ENCODE results near the gene INAFM1.
"Not testable (repeated sequence)": the region's sequence is repeated elsewhere in the genome, so short reads cannot be mapped to it uniquely, and the experiment has no call there.

The INAFM1 gene

DNA sequence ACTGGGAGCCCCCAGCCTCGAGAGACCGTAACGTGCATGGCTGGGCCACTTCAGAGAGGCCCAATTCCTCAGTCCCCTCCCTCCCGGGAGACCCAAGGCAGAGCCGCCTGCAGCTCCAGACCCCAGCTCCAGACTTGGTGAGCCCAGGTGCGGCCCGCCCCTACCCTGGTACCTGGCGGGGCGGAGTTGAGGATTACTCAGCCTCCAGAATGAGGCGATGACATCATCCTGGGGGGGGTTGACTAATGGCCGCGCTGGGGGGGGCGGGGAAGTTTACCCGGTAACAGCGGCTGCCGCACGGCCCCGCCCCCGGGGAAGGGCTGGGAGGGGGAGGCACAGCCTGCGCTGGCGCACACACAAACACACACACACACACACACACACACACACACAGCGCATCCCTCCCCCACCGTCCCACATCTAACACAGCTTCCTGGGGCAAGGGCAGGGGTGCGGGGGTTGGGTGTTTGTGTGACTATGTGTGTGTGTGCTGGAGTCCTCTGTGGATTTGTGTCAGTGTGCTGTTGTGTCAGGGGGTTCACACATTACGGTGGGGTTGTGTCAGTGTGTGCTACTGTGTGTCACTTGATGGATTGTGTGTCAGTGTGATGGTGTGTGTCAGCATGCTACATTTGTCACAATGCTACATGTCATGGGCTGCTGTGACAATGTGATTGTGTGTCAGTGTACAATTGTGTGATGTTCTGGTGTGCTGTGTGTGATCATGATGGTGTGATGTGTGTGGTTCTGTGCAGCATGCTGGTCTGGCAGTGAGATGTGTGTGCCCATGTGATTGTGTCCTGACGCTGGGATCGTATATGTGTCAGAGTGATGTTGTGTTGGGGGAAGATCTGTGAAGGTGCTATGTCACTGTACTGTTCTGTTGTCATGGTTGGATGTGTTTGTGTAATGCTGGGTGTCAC lies 33.4 kb upstream of the INAFM1 start:
- DNase-seq = peak in 1 of 2 donors; percentile 18

DNA sequence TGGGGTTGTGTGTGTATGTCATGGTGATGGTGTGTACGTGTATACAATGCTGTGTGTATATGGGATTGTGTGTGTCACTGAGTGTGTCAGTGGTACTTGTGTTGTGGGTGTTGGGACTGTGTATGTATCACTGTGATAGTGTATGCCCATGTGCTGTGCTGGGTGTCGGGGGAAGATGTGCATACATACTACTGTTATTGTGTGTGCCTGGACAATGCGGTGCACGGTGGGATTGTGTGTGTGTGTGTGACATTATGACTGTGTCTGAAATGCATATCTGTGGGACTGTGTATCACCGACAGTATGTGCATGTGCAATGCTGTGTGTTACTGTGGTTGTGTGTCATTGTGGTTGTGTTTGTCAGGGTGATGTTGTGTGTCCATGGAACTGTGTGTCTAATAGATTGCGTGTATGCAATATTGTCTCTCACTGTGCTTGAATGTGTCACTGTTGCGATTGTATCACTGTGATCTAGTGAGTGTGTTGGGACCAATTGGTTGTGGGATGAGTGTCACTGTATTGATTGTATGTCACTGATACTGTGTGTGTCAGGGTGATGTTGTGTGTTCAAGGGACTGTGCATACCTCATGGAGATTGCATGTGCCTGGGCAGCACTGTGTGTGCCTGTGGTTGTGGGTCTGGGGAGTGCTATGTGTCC lies 32.6 kb upstream of the INAFM1 start:
- DNase-seq = no peak

DNA sequence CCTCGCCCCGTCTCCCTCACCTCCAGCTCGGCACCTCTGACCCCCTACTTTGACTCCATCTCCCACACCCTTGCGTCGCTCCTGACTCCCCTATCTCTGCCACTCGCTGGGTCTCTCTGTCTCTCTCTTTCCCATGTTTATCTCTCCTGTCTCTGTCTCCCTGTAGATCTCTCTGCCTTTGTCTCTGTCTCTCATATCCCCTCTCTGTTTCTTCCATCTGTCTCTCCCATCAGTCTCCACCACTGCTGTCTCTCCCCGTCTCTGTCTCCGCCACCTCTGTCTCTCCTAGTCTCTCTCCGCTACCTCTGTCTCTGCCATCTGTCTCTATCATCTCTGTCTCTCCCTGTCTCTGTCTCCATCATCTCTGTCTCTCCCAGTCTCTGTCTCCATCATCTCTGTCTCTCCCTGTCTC lies 31.3 kb upstream of the INAFM1 start:
- DNase-seq = no peak

DNA sequence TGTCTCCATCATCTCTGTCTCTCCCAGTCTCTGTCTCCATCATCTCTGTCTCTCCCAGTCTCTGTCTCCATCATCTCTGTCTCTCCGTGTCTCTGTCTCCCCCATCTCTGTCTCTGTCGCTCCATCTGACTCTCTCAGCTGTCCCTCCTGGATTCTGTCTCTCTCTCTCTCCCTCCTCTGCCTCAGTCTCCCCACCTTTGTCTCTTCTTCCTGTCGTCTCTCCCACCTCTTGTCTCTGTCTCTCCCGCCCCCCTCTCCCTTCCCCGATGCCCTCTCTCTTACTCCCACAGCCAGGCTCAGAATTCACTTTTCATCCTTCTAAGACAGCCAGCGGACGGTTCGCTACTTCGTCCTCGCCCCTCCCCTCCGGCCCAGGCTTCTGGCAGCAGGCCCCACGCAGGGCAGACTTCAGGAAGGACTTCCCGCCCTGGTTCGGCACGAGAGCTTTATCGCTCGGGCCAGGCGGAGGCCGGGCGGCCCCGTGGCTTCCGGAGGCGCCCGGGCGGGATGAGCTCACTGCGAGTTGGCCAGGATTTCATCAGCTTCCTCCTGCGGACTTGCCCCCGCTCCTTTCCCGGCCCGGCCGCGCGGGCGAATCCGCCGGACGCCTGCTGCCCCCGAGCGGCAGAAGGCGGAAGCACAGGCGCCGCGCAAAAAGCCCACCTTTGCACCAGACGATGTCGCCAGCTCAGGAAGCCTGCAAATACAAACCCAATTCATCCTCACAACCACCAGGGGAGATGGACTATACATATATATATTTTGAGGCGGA lies 30.7 kb upstream of the INAFM1 start:
- peak; percentile 69 to 78 for DNase-seq

DNA sequence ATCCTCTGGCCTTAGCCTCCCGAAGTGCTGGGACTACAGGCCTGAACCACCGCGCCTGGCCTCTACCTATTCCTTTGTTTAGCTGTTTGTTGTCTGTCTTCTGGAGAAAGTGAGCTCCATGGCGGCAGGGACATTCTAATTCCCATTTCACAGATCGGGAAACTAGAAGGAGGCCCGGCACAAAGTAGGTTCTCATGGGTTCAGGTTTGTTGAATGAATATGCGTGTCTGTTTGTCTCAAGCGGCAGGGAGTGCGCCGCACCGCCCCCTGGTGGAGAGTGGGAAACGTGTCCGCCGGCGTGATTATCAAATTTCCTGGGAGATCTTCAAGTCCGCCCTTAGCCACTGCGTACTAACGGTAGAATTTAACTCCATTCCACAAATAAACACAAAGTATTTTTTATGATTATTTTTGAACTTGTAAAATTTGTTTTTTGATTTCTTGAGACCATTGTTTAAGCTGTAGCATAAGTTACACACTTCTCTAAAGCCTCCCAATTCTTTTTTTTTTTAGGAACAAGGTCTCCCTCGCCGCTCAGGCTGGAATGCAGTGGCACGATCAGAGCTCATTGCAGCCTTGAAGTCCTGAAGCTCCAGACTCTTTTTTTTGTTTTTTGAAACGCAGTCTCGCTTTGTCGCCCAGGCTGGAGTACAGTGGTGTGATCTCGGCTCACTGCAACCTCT lies 27.2 kb upstream of the INAFM1 start:
- DNase-seq = peak; percentile 20 to 48

DNA sequence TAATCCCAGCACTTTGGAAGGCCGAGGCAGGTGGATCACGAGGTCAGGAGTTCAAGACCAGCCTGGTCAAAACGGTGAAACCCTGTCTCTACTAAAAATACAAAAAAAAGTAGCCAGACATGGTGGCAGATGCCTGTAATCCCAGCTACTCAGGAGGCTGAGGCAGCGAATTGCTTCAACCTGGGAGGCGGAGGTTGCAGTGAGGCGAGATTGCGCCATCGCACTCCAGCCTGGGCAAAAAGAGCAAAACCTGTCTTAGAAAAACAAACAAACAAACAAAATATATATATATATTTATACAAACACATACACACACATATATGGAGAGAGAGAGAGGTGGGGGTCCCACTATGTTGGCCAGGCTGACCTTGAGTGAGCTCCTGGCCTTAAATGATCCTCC lies 21.7 kb upstream of the INAFM1 start:
- not testable (repeated sequence) for DNase-seq

DNA sequence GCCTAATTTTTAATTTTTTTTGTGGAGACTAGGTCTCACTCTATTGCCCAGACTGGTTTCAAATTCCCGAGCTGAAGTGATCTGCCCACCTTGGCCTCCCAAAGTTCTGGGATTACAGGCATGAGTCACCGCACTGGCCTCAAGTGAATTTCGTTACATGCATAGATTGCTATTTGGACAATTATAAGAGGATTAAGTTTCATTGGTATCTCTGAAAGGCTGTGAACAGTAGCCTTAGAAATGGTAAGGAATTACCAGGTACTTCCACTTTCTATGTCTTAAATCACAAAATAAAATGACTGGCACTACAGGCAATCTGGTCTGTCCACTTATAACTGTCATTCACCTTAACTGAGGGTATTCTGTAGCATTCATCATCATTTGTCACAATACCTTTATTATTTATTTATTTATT lies 21.2 kb upstream of the INAFM1 start:
- no peak for DNase-seq

DNA sequence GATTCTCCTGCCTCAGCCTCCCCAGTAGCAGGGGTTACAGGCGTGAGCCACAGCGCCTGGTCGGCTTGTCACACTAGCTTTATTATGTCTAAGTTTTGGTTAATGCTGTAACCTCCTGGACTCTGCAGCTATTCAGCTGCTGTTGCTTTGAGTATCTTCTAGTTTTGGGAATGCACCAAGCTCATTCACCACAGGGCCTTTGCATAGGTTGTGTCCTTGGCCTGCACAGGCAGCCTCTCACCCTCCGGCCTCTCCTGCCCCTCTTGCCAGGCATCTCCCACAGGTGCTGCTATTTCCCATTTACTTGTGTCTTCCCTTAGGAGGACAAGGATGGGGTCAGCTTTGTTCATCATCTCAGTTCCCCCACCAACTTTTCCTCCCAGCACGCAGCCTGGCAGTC lies 20.7 kb upstream of the INAFM1 start:
- DNase-seq = no peak

DNA sequence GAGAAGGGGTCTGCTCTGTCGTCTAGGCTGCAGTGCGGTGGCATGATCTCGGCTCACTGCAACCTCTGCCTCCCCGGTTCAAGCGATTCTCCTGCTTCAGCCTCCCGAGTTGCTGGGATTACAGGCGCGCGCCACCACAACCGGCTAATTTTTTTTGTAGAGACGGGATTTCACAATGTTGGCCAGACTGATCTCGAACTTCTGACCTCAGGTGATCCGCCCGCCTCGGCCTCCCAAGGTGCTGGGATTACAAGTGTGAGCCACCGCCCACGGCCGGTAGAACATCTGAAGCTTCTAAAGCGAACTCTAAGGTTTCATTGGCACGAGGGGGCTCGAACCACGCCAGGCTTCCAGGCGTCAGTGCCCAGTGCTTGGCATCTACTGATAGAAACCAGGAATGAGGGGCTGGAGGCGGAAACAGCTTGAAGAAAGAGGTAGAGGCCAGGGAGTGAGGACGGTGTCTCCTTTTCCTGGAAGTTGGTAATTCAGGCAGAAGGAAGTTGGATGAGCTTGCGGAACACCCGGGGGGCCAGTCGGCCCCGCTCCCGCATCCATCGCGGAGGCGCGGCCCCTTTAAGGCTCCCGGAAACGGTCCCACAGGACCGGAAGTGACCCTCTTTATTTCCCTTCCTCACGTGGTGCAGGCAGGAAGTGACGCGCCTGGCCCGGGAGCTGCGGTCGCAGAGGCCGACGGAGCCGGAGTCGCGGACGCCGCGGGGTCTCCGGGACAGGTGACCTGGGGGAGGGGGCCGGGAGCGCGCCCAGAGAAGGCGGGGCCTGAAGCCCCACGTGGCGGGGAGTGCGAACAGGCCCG lies 18.6 kb upstream of the INAFM1 start, which contains the start of gene CCDC9:
Gene CCDC9, plus strand, starts transcription at position 647 of the 814 bp plus-strand sequence. CDS start 1,876 bp downstream, outside the sequence.
- peak; percentile 93 to 98 for DNase-seq

DNA sequence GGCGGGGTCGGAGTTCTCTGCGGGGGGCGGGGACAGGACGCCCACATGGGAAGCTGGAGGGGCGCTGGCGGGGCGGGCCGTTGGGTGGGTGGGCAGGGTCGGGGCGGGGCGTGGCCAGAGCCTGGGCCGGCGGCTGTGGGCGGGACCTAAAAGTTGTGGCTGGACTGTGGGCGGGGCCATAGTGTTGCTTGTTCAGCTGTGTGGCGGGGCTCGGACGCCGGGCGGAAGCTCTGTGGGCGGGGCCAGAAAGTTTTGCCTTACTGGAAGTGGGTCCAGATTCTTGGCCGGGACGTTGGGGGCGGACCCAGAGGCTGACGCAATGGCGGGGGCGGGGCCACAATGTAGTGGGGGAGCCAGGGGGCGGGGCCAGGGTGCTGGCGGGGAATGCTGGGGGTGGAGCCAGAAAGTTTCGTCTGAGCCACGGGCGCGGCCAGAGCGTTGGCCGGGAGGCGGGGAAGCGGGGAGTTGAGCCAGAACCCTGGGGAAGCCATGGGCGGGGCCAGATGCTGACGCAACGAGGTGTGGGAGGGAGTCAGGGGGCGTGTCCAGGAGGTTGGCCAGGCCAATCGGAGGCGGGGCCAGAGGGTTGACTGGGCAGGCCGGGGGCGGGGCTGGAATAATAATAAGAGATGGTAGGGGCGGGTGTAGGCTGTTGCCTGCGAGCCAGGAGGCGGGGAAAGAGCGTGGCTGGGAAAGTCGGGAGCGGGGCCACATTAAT lies 17.8 kb upstream of the INAFM1 start:
- DNase-seq = peak; percentile 100

DNA sequence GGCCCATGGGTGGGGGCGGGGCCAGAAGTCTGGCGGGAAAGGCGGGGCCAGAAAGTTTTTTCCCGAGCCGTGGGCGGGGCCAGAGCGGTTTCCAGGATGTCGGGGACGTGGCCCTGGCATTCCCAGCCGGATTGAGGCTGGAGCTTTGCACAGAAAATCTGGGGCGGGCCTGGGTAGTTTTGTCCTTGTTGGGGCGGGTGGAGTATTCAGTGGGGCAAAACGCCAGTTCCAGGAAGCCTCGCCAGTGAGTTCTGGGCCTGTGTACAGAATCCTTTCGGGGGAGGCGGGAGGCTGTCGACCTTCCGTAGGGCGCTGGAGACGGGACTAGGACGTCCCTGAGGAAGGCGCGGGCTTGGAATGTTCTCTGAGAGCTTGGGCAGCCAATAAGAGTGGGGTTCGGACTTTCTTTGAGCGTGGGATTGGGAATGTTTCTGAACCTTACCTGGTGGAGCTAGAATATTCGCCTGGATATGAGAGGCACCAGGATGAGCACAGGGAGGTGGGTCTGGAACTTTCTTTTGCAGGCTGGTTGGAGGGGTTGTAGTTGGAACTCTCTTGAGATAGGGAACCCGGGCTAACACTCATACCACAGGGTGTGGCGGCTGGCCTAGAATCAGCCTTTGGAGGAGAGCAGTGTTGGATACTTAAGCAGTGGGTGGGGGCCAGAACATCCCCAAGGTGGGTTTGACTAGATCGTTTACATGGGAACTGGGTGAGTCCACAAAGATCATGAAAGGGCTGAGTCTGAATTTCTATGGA lies 17.1 kb upstream of the INAFM1 start:
- no peak for DNase-seq

DNA sequence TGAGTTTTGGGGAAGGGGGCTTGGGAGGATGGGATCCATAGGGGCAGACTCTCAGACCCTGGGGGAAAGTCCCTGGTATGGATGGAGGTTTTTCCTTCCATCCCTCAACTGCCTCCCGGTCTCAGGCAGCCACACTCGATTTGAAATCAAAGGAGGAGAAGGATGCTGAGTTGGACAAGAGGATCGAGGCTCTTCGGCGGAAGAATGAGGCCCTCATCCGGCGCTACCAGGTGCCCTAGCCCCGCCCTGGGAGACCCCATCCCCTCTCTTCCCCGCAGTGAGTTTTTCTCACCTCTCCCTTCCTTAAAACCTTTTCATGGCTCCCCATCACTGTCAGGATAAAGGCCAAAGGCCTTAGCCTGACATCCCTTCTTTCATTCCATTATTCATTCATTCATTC lies 16.3 kb upstream of the INAFM1 start:
- DNase-seq = no peak

DNA sequence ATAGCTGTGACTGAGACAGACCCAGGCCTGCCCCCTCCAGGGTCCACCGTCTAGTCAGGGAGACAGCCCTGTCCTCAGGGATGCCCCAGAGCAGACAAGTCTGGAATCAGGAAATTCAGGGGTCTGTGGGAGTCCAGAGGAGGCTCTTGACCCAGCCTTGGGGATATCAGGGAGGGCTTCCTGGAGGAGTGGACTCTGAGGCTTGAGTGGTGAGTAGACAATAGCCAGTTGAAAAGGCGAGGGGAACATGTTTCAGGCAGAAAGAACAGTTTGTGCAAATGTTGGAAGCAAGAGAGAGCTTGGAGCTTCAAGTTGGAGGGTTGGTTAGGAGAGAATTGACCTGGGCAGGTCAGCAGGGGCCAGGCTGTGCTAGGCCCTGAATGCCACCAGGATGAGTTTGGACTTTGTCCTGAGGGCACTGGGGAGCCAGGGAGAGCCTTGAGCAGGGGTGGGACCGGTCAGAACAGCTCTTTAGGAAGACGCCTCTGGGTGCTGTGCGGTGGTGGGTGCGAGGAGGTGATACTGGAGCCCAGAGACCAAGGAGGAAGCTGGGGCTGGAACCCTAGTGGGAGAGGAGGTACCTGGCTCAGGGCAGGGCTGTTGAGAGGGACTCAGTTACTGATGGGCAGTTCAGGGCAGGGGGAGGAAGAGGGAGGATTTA lies 15.7 kb upstream of the INAFM1 start:
- no peak for DNase-seq

DNA sequence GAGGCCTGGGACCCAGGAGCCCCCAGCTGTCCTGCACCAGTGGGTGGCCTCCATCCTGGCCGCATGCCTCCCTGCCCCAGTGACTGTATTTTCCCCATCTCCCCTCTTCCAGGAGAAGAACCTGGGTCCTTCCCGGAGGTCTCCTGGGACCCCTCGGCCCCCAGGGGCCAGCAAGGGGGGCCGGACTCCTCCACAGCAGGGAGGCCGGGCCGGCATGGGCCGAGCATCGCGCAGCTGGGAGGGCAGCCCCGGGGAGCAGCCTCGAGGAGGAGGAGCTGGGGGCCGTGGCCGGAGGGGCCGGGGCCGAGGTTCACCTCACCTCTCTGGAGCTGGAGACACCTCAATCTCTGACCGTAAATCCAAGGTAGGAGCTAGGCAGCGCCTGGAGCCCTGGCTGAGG lies 14.2 kb upstream of the INAFM1 start:
- DNase-seq = no peak

DNA sequence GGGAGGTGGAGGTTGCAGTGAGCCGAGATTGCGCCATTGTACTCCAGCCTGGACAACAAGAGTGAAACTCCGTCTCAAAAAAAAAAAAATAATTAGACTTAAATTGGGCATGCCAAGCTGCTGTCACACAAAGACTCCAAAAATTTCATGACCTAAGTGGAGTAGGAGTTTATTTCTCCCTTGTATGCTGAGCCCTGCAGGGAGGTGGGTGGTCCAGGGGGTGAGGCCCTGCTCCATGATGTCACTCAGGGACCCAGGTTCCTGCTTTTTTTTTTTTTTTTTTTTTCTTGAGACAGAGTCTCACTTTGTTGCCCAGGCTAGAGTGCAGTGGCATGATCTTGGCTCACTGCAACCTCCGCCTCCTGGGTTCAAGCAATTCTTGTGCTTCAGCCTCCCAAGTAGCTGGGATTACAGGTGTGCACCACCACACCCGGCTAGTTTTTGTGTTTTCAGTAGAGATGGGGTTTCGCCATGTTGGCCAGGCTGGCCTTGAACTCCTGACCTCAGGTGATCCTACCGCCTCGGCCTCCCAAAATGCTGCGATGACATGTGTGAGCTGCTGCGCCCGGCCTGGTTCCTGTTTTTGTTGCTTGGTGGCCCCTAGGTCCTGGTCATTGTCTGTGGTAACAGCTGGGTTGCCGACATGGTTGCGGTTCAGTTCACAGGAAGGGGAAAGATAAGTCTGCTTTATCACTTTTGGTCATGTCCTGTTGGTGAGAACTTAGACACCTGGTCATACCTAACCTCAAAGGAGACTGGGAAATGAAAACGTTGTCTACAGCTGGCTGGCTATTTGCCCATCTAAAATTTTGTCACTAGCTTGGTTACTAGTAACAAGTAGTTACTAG lies 12.5 kb upstream of the INAFM1 start:
- not testable (repeated sequence) for DNase-seq

DNA sequence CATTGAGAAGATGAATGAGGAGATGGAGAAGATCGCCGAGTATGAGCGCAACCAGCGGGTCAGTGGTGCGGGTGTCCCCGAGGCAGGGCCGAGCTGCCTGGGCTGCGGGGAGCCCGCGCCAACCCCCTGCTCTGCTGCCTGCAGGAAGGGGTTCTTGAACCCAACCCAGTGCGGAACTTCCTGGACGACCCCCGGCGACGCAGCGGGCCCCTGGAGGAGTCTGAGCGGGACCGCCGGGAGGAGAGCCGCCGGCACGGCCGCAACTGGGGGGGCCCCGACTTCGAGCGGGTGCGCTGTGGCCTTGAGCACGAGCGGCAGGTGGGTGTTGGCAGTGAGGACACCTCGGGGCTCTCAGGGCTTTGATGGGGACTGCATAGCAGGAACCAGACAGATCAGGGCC lies 10.1 kb upstream of the INAFM1 start:
- DNase-seq = no peak

DNA sequence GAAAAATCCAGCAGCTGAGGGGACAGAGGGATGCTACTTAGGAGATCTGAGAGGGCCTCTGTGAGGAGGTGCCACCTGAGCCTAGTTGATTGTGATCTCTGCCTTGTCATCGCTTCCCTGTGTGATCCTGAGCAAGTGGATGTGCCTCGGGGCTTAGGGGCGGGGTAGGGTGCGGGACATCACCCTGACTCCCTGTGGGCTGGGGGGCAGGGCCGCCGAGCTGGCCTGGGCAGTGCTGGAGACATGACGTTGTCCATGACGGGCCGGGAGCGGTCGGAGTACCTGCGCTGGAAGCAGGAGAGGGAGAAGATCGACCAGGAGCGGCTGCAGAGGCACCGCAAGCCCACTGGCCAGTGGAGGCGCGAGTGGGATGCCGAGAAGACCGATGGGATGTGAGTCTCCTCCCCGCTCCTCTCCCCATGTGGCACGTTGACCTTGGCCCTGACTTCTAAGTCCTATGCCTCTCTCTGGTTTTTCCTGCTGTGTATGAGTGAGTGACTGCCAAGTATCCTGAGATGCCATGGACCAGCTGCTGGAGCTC lies 8.2 kb upstream of the INAFM1 start:
- DNase-seq = no peak

DNA sequence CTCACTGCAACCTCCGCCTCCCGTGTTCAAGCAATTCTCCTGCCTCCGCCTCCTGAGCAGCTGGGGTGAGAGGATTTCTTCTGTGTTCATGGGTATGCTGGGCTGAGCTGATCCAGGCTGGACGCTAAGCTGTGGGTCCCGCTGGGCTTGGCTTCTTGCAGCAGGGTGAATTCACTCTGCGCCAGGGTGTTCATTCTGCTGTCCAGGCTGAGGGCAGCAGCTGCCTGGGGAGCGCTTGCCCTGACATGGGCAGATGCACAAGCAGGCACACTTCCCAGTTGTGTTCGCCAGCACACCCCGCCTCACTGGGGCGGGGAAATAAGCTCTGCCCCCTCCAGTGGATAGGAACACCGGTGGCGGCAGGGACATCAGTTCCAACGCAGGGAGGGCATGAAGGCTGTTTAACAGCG lies 7.3 kb upstream of the INAFM1 start:
- peak; percentile 69 to 83 for DNase-seq

All from hippocampal formation (tissue), 2 donors.